Keratinocyte (primary cell): Measurements from ENCODE around the gene POLE2. TPM values are rescaled to one million over a fixed set of nuclear protein-coding genes. Genes with fewer than 3 reads are reported as not detected.

Experiments
- DNase-seq: peaks from one replicate; pipeline ENCODE4 v3.0.0-alpha.2; 2011; ENCODE audit warnings: low read depth, missing footprints, low spot score
- FAIRE-seq: peaks from 2 replicates; lab custom pipeline; 2011; peaks lifted over from hg19 to GRCh38; lab: Jason Lieb, UNC
- H2AFZ ChIP-seq: 2 replicates; pipeline ENCODE4 v1.6.0; 2012; ENCODE audit warnings: low read length, control low read depth, inconsistent platforms; ENCODE audit not compliant: control insufficient read depth
- H3K27ac ChIP-seq: 2 replicates; pipeline ENCODE4 v1.5.1; 2011; ENCODE audit warnings: low read length; ENCODE audit not compliant: control insufficient read depth, insufficient read depth
- H3K27me3 ChIP-seq: 3 replicates; pipeline ENCODE4 v1.6.0; 2011; ENCODE audit warnings: low read length; ENCODE audit not compliant: control insufficient read depth, insufficient read depth; ENCODE audit errors: extremely low read depth
- H3K36me3 ChIP-seq, 2 experiments: 2 replicates in 1 of 2; 3 replicates in 1 of 2; pipeline ENCODE4 v1.5.1; 2011; ENCODE audit warnings: low read length in 2 of 2, mild to moderate bottlenecking in 1 of 2; ENCODE audit not compliant: control insufficient read depth in 2 of 2, insufficient read depth in 2 of 2; ENCODE audit errors: extremely low read depth in 1 of 2
- H3K4me1 ChIP-seq: 3 replicates; pipeline ENCODE4 v1.5.1; 2011; ENCODE audit warnings: low read length; ENCODE audit not compliant: control insufficient read depth, insufficient read depth; ENCODE audit errors: extremely low read depth
- H3K4me2 ChIP-seq: 3 replicates; pipeline ENCODE4 v1.6.0; 2011; ENCODE audit warnings: low read depth, low read length; ENCODE audit not compliant: control insufficient read depth, insufficient read depth; ENCODE audit errors: extremely low read depth
- H3K4me3 ChIP-seq, 3 experiments: fragments of 200-600 bp in 1 of 3; sonication (generic) in 1 of 3; 2 replicates in 2 of 3; 3 replicates in 1 of 3; pipeline ENCODE4 v1.5.1; 2011 to 2016; ENCODE audit warnings: low read length in 3 of 3, mild to moderate bottlenecking in 3 of 3, control low read depth in 2 of 3, inconsistent platforms in 1 of 3, low read depth in 1 of 3, mixed read lengths in 1 of 3, mixed run types in 1 of 3, moderate library complexity in 1 of 3; ENCODE audit not compliant: control insufficient read depth in 2 of 3, insufficient read depth in 2 of 3; ENCODE audit errors: extremely low read depth in 1 of 3
- H3K79me2 ChIP-seq: 2 replicates; pipeline ENCODE4 v1.6.0; 2012; ENCODE audit warnings: low read length; ENCODE audit not compliant: control insufficient read depth, insufficient read depth
- H3K9ac ChIP-seq: 3 replicates; pipeline ENCODE4 v1.6.0; 2011; ENCODE audit warnings: low read length; ENCODE audit not compliant: control insufficient read depth, insufficient read depth; ENCODE audit errors: extremely low read depth
- H3K9me1 ChIP-seq: 3 replicates; pipeline ENCODE4 v1.6.0; 2011; ENCODE audit warnings: low read length; ENCODE audit not compliant: control insufficient read depth, insufficient read depth; ENCODE audit errors: extremely low read depth
- H3K9me3 ChIP-seq: 2 replicates; pipeline ENCODE4 v1.5.1; 2012; ENCODE audit warnings: low read depth, low read length; ENCODE audit not compliant: control insufficient read depth
- H4K20me1 ChIP-seq: 3 replicates; pipeline ENCODE4 v1.6.0; 2011; ENCODE audit warnings: low read length; ENCODE audit not compliant: control insufficient read depth, insufficient read depth; ENCODE audit errors: extremely low read depth
- CTCF ChIP-seq, 3 experiments: IDR thresholded peaks in 1 of 3; conservative IDR thresholded peaks in 1 of 3; optimal IDR thresholded peaks in 1 of 3; 2 replicates in 2 of 3; 3 replicates in 1 of 3; pipeline versions ENCODE3 to v1.5.1; 2011; ENCODE audit warnings: low read length in 3 of 3, mild to moderate bottlenecking in 3 of 3, moderate library complexity in 2 of 3, control low read depth in 1 of 3, inconsistent platforms in 1 of 3; ENCODE audit not compliant: insufficient read depth in 2 of 3; ENCODE audit errors: extremely low read depth in 1 of 3
- EZH2 ChIP-seq: IDR thresholded peaks from one replicate; pipeline ENCODE4 v1.6.1; 2012; ENCODE audit warnings: inconsistent platforms, mild to moderate bottlenecking, low read length, moderate library complexity
- dilution Hi-C: fragments of 300-500 bp; cut with MboI; formaldehyde crosslinking; loops from one replicate; pipeline ENCODE4 v1.7.0; 2020; ENCODE audit warnings: low sequenced_read_pairs; ENCODE audit not compliant: extremely low pct_ligation_motif_present
- polyA plus RNA-seq, 5 experiments: library from polyadenylated mRNA; depleted of rRNA in 3 of 5; stranded (reverse) in 3 of 5; stranded (forward) in 1 of 5; unstranded in 1 of 5; fragments of >200 nt; gene quantifications; 1 replicate in 1 of 5; 2 replicates in 3 of 5; 3 replicates in 1 of 5; pipeline versions ENCODE4 v1.2.1 to v1.2.3, GENCODE V29; 2011 to 2012; ENCODE audit warnings: missing spikeins in 2 of 5, low read depth in 1 of 5, low replicate concordance in 1 of 5

POLE2 gene
- polyA plus RNA-seq, 1 donor (not counting 4 experiments of a cell fraction or from before 2014, with no cell fraction given) = 14.1 TPM

GRCh38 chr14:49617852-49618519, 70.0 kb downstream of the POLE2 start:
- no peak overlapping the region for H3K9ac ChIP-seq

GRCh38 chr14:49615776-49616175, 72.2 kb downstream of the POLE2 start:
- Histone ChIP-seq H3K4me2 (no peak overlapping the region), H3K27me3 (no peaks in the 10 kb centered on the region), H4K20me1 (no peaks in the 10 kb centered on the region), H3K79me2 (peaks cover 30% of the 10 kb centered on the region), H3K27ac (no peak overlapping the region), H3K4me1 (peaks cover 21% of the 10 kb centered on the region), H3K36me3 (peaks cover 2 to 6% of the 10 kb centered on the region in 2 experiments), H2AFZ (no peak overlapping the region), H3K9ac (no peak overlapping the region), H3K4me3 (no peak overlapping the region), H3K9me1 (no peaks in the 10 kb centered on the region), H3K9me3 (no peaks in the 10 kb centered on the region)
- dilution Hi-C loops = no loop called here
- no peak for FAIRE-seq
- TF ChIP-seq EZH2 (no peak), CTCF (optimal IDR thresholded peaks at IDR 0.05 in 1 of 3, IDR thresholded peaks at IDR 0.05 in 1 of 3, conservative IDR thresholded peaks at IDR 0.05 in 1 of 3; ENCODE audit: extremely low read depth in 1 of 3, insufficient read depth in 2 of 3, low read length in 3 of 3) (no peak)
- no peak for DNase-seq

More at GRCh38 chr14:49617852-49618519, 70.0 kb downstream of the POLE2 start:
- dilution Hi-C loops = no loop called here
- TF ChIP-seq CTCF (optimal IDR thresholded peaks at IDR 0.05 in 1 of 3, IDR thresholded peaks at IDR 0.05 in 1 of 3, conservative IDR thresholded peaks at IDR 0.05 in 1 of 3; ENCODE audit: extremely low read depth in 1 of 3, insufficient read depth in 2 of 3, low read length in 3 of 3) = no peak
- no peak for TF ChIP-seq EZH2
- H3K36me3 ChIP-seq = peaks cover 2 to 9% of the 10 kb centered on the region in 2 experiments
- H3K4me2 ChIP-seq = peak overlapping the region; percentile 14
- peaks cover 7% of the 10 kb centered on the region for H4K20me1 ChIP-seq
- peak overlapping the region; percentile 22 for H3K27ac ChIP-seq
- no peak overlapping the region for H3K4me3 ChIP-seq
- H3K9me3 ChIP-seq = no peaks in the 10 kb centered on the region
- H3K27me3 ChIP-seq = no peaks in the 10 kb centered on the region
- peaks cover 34% of the 10 kb centered on the region for H3K4me1 ChIP-seq
- H3K79me2 ChIP-seq = peaks cover 52% of the 10 kb centered on the region
- no peaks in the 10 kb centered on the region for H3K9me1 ChIP-seq
- DNase-seq (no peak), FAIRE-seq (no peak)
- H2AFZ ChIP-seq = no peak overlapping the region
